ENCODE results near the gene RASGRP3.

DNA sequence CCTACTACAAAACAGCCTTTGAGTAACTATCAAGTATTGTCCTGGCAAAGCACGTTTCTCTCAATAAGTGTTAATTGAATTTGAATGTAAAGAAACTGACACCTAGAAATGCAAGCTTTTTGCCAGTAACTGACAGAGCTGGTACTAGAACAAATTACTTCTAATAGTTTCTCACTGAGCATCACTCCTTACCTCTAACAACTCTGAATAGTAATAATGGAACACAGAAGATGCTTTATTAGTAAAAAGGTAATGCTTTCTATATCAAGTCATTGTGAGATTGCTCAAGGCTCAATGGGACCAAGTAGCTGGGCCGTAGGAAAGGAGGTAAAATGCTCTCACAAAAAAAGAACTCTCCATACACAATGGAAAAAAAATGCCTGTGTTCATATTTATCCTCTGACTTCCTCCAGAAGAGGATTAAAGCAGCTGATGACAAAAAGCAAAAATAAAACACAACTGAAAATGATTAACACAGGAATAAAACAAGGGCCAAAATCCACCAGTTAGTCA, 11.8 kb downstream of the RASGRP3 start:
- TF ChIP-seq SMC3 (IDR thresholded peaks at IDR 0.05; ENCODE audit: low read depth, low read length) = no peak
- TF ChIP-seq EP300 (IDR thresholded peaks at IDR 0.05; ENCODE audit: borderline replicate concordance in 1 of 2, low read depth in 1 of 2, low read length in 1 of 2) = no peak
- TF ChIP-seq CHD2 (IDR thresholded peaks at IDR 0.05; ENCODE audit: low read length, partially characterized antibody) = no peak
- TF ChIP-seq, protein P1, sequence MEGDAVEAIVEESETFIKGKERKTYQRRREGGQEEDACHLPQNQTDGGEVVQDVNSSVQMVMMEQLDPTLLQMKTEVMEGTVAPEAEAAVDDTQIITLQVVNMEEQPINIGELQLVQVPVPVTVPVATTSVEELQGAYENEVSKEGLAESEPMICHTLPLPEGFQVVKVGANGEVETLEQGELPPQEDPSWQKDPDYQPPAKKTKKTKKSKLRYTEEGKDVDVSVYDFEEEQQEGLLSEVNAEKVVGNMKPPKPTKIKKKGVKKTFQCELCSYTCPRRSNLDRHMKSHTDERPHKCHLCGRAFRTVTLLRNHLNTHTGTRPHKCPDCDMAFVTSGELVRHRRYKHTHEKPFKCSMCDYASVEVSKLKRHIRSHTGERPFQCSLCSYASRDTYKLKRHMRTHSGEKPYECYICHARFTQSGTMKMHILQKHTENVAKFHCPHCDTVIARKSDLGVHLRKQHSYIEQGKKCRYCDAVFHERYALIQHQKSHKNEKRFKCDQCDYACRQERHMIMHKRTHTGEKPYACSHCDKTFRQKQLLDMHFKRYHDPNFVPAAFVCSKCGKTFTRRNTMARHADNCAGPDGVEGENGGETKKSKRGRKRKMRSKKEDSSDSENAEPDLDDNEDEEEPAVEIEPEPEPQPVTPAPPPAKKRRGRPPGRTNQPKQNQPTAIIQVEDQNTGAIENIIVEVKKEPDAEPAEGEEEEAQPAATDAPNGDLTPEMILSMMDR (IDR thresholded peaks at IDR 0.05) = no peak
- no peak for TF ChIP-seq EZH2phosphoT487 (IDR thresholded peaks at IDR 0.05; ENCODE audit: borderline replicate concordance, low read depth)
- no peak for TF ChIP-seq MXI1 (IDR thresholded peaks at IDR 0.05; ENCODE audit: low read depth, low read length)
- TF ChIP-seq GABPA (IDR thresholded peaks at IDR 0.05; ENCODE audit: low read depth) = no peak
- TF ChIP-seq POLR2AphosphoS5 (IDR thresholded peaks at IDR 0.05; ENCODE audit: low read depth, low read length) = no peak
- TF ChIP-seq ELF1 (IDR thresholded peaks at IDR 0.05) = no peak
- TF ChIP-seq FOXM1 (IDR thresholded peaks at IDR 0.05; ENCODE audit: low read depth) = no peak
- no peak for TF ChIP-seq TEAD4 (IDR thresholded peaks at IDR 0.05; ENCODE audit: borderline replicate concordance, insufficient read depth)

All from SK-N-SH (cell line).